H1 (cell line): Measurements from ENCODE around the gene ASCC1. TPM values are rescaled to one million over a fixed set of nuclear protein-coding genes. Genes with fewer than 3 reads are reported as not detected.
A peak's percentile ranks its signal among the peaks of the same experiment; 100 is the strongest.

Source experiments
- ATF2 ChIP-seq: IDR thresholded peaks from 2 replicates; pipeline ENCODE4 v1.6.1; 2012; ENCODE audit warnings: low read length, inconsistent platforms
- BACH1 ChIP-seq: IDR thresholded peaks from 2 replicates; pipeline ENCODE4 v1.6.1; 2012; ENCODE audit warnings: low read length, improper control_type of control experiment
- BRCA1 ChIP-seq: IDR thresholded peaks from 2 replicates; pipeline ENCODE4 v1.6.1; 2012; ENCODE audit warnings: low read depth, low read length, improper control_type of control experiment
- CEBPB ChIP-seq: IDR thresholded peaks from 2 replicates; pipeline ENCODE4 v1.6.1; 2012; ENCODE audit warnings: low read depth, low read length
- CTBP2 ChIP-seq: IDR thresholded peaks from 2 replicates; pipeline ENCODE4 v1.7.0; 2011; ENCODE audit warnings: borderline replicate concordance, mild to moderate bottlenecking, moderate library complexity, mixed read lengths, low read length; ENCODE audit not compliant: insufficient read depth, insufficient read length
- CTCF ChIP-seq, 3 experiments: IDR thresholded peaks; 1 replicate in 2 of 3; 2 replicates in 1 of 3; pipeline versions ENCODE4 v1.5.1 to v1.6.1; 2011; ENCODE audit warnings: low read length in 3 of 3, mild to moderate bottlenecking in 3 of 3, inconsistent platforms in 2 of 3, low read depth in 1 of 3, moderate library complexity in 1 of 3; ENCODE audit not compliant: insufficient read depth in 1 of 3; ENCODE audit errors: control extremely low read depth in 1 of 3
- EP300 ChIP-seq, 2 experiments: IDR thresholded peaks; 1 replicate in 1 of 2; 2 replicates in 1 of 2; pipeline ENCODE4 v1.6.1; 2011 to 2012; ENCODE audit warnings: low read depth in 2 of 2, low read length in 2 of 2, mild to moderate bottlenecking in 2 of 2, borderline replicate concordance in 1 of 2, inconsistent platforms in 1 of 2, moderate library complexity in 1 of 2
- HDAC2 ChIP-seq, 2 experiments: fragments of 300-600 bp in 1 of 2; sonication (generic) in 1 of 2; IDR thresholded peaks; 2 replicates each; pipeline ENCODE4 v1.6.1; 2011 to 2012; ENCODE audit warnings: low read depth in 2 of 2, low read length in 2 of 2, mild to moderate bottlenecking in 2 of 2, moderate library complexity in 2 of 2, borderline replicate concordance in 1 of 2, inconsistent platforms in 1 of 2
- JUN ChIP-seq: IDR thresholded peaks from 2 replicates; pipeline ENCODE4 v1.6.1; 2011; ENCODE audit warnings: low read depth, mild to moderate bottlenecking, improper control_type of control experiment, low read length
- KDM5A ChIP-seq: fragments of 200-600 bp; IDR thresholded peaks from 2 replicates; pipeline ENCODE4 v1.7.1; 2012; ENCODE audit warnings: mild to moderate bottlenecking, low read length, inconsistent platforms, mixed read lengths
- MAX ChIP-seq: IDR thresholded peaks from 2 replicates; pipeline ENCODE4 v1.6.1; 2012; ENCODE audit warnings: inconsistent platforms
- NANOG ChIP-seq: IDR thresholded peaks from 2 replicates; pipeline ENCODE4 v1.6.1; 2011; ENCODE audit warnings: low read length, low read depth, mild to moderate bottlenecking, inconsistent platforms; ENCODE audit not compliant: insufficient read depth, poor library complexity, severe bottlenecking
- NRF1 ChIP-seq: IDR thresholded peaks from 2 replicates; pipeline ENCODE4 v1.6.1; 2011; ENCODE audit warnings: mild to moderate bottlenecking, low read depth, low read length, improper control_type of control experiment
- POLR2A ChIP-seq, 2 experiments: IDR thresholded peaks; 1 replicate in 1 of 2; 2 replicates in 1 of 2; pipeline ENCODE4 v1.6.1; 2011; ENCODE audit warnings: low read depth in 2 of 2, low read length in 2 of 2, mild to moderate bottlenecking in 2 of 2; ENCODE audit errors: control extremely low read depth in 1 of 2
- SP1 ChIP-seq: IDR thresholded peaks from 2 replicates; pipeline ENCODE4 v1.6.1; 2011; ENCODE audit warnings: low read depth, low read length
- TEAD4 ChIP-seq: IDR thresholded peaks from 2 replicates; pipeline ENCODE4 v1.6.1; 2012; ENCODE audit warnings: low read depth, low read length, inconsistent platforms, mixed read lengths
- USF2 ChIP-seq: IDR thresholded peaks from 2 replicates; pipeline ENCODE4 v1.6.1; 2011; ENCODE audit warnings: low read length, improper control_type of control experiment
- polyA plus RNA-seq, 7 experiments: library from polyadenylated mRNA; depleted of rRNA in 3 of 7; stranded (reverse) in 5 of 7; unstranded in 2 of 7; fragments of >200 nt in 5 of 7; fragments of 200-250 nt in 2 of 7; gene quantifications; 1 replicate in 5 of 7; 2 replicates in 1 of 7; 4 replicates in 1 of 7; pipeline versions ENCODE4 v1.2.1 to v1.2.3, GENCODE V29; 2011 to 2013; ENCODE audit warnings: missing spikeins in 2 of 7, mixed read lengths in 2 of 7
- total RNA-seq: library from RNA; stranded (reverse); fragmentation: NEBNext Ultra II Directional; extraction: Animal tissue kit (Norgen Biotek cat#: 25700); gene quantifications from 2 replicates; pipeline ENCODE4 v1.2.1, GENCODE V29; 2021

The ASCC1 gene
- total and polyA plus RNA-seq, 2 of the 8 experiments (the other 6 are each of a cell fraction or from before 2014, with no cell fraction given), result 25.6 to 35.8 TPM

- TF ChIP-seq TEAD4 (peak; percentile 26; the same call in 1 of the 2 replicates), SP1 (0 out of 2 replicates have a peak, but pooled peaks have one; percentile 60), POLR2A (IDR thresholded peaks at IDR 0.05; ENCODE audit: control extremely low read depth in 1 of 2, low read depth in 2 of 2, low read length in 2 of 2) (no peak), BACH1 (no peak), JUN (no peak), CTBP2 (no peak), KDM5A (no peak), NANOG (no peak), NRF1 (no peak), CTCF (IDR thresholded peaks at IDR 0.05; ENCODE audit: control extremely low read depth in 1 of 3, insufficient read depth in 1 of 3, low read depth in 1 of 3, low read length in 3 of 3) (peak; percentile 94 to 100 (median 100)), ATF2 (peak; percentile 88), MAX (0 out of 2 replicates have a peak, but pooled peaks have one; percentile 35), USF2 (no peak), EP300 (IDR thresholded peaks at IDR 0.05; ENCODE audit: borderline replicate concordance in 1 of 2, low read depth in 2 of 2, low read length in 2 of 2) (peak in 1 of 2 experiments; percentile 74; a peak in 1 of 3 replicates), CEBPB (peak; percentile 96), HDAC2 (IDR thresholded peaks at IDR 0.05; ENCODE audit: borderline replicate concordance in 1 of 2, low read depth in 2 of 2, low read length in 2 of 2) (0 out of 4 replicates have a peak, but pooled peaks of 1 of the 2 experiments have one; percentile 26), BRCA1 (no peak)
These were observed 167.5 kb downstream of the ASCC1 start (continued) for GRCh38 chr10:72048450-72049124.
